Loucy (cell line): ENCODE data around the gene FRRS1L.
A peak's percentile ranks its signal among the peaks of the same experiment; 100 is the strongest.
"Not testable (repeated sequence)": the region's sequence is repeated elsewhere in the genome, so short reads cannot be mapped to it uniquely, and the experiment has no call there.

Source experiments
- H2AFZ ChIP-seq: fragments of 200-600 bp; sonication (generic); 2 replicates; pipeline ENCODE4 v1.6.0; 2016; ENCODE audit warnings: antibody characterized with exemption, mild to moderate bottlenecking, low read length, moderate library complexity
- H3F3A ChIP-seq: fragments of 200-600 bp; 2 replicates; pipeline ENCODE4 v1.6.0; 2016; ENCODE audit warnings: antibody characterized with exemption, low read depth, mild to moderate bottlenecking
- H3K27me3 ChIP-seq: fragments of 200-600 bp; sonication (generic); 2 replicates; pipeline ENCODE4 v1.6.1; 2014; ENCODE audit warnings: low read length, mild to moderate bottlenecking; ENCODE audit not compliant: insufficient read depth, poor library complexity, severe bottlenecking
- H3K36me3 ChIP-seq: fragments of 200-600 bp; sonication (generic); 2 replicates; pipeline ENCODE4 v1.6.1; 2016; ENCODE audit warnings: low read length; ENCODE audit not compliant: insufficient read depth
- H3K4me1 ChIP-seq: fragments of 200-600 bp; sonication (generic); 2 replicates; pipeline ENCODE4 v1.5.1; 2014; ENCODE audit warnings: low read length, mild to moderate bottlenecking; ENCODE audit not compliant: insufficient read depth, poor library complexity, severe bottlenecking
- H3K4me2 ChIP-seq: fragments of 200-600 bp; sonication (generic); 2 replicates; pipeline ENCODE4 v1.6.0; 2014; ENCODE audit warnings: antibody characterized with exemption, low read length, low read depth, mild to moderate bottlenecking; ENCODE audit not compliant: poor library complexity, severe bottlenecking
- H3K4me3 ChIP-seq: fragments of 200-600 bp; sonication (generic); 2 replicates; pipeline ENCODE4 v1.5.1; 2014; ENCODE audit warnings: low read length, mild to moderate bottlenecking, mixed read lengths; ENCODE audit not compliant: poor library complexity, severe bottlenecking
- H3K79me2 ChIP-seq: fragments of 200-600 bp; sonication (generic); 2 replicates; pipeline ENCODE4 v1.6.1; 2014; ENCODE audit warnings: low read length; ENCODE audit not compliant: insufficient read depth
- H3K9ac ChIP-seq: fragments of 200-600 bp; sonication (generic); 2 replicates; pipeline ENCODE4 v1.6.0; 2014; ENCODE audit warnings: mild to moderate bottlenecking, low read depth, low read length, moderate library complexity; ENCODE audit not compliant: poor library complexity, severe bottlenecking
- H3K9me2 ChIP-seq: fragments of 200-600 bp; sonication (generic); replicated peaks from 2 replicates; pipeline ENCODE4 v1.6.1; 2016; ENCODE audit warnings: low read depth, low read length, mixed read lengths
- H3K9me3 ChIP-seq: fragments of 200-600 bp; sonication (generic); 2 replicates; pipeline ENCODE4 v1.6.1; 2014; ENCODE audit warnings: mild to moderate bottlenecking, antibody characterized with exemption, low read length, low read depth; ENCODE audit not compliant: insufficient read depth
- H4K20me1 ChIP-seq: fragments of 200-600 bp; sonication (generic); 2 replicates; pipeline ENCODE4 v1.6.0; 2014; ENCODE audit warnings: antibody characterized with exemption, low read length, mild to moderate bottlenecking; ENCODE audit not compliant: insufficient read depth, poor library complexity, severe bottlenecking
- EZH2phosphoT487 ChIP-seq: fragments of 200-600 bp; IDR thresholded peaks from 2 replicates; pipeline ENCODE4 v1.6.1; 2018; ENCODE audit warnings: antibody characterized with exemption, mild to moderate bottlenecking, moderate library complexity, borderline replicate concordance
- TF ChIP-seq, protein P1 (sequence below): fragments of 200-600 bp; sonication (generic); conservative IDR thresholded peaks from 2 replicates; pipeline ENCODE4 v1.5.1; 2014; ENCODE audit warnings: mild to moderate bottlenecking, antibody characterized with exemption, low read length

Gene FRRS1L

DNA sequence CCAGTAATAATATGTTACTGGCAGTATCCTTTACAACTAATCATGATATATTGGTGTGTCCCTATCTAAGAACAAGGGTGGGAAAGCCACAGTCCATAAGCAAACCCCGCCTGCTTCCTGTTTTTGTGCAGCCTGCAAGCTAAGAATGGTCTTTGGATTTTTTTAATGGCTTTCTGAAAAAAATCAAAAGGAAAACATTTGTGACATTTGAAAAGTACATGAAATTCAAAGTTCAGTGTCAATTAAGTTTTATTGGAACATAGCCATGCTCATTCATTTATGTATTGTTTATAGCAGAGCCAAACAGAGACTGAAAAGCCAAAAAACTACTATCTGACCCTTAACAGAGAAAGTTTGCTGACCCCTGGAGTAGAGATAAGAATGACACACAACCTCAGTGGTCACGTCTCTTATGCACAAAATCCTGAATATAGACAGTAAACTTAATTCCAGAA is 34.5 kb downstream of the FRRS1L start:
- TF ChIP-seq EZH2phosphoT487, result no peak

DNA sequence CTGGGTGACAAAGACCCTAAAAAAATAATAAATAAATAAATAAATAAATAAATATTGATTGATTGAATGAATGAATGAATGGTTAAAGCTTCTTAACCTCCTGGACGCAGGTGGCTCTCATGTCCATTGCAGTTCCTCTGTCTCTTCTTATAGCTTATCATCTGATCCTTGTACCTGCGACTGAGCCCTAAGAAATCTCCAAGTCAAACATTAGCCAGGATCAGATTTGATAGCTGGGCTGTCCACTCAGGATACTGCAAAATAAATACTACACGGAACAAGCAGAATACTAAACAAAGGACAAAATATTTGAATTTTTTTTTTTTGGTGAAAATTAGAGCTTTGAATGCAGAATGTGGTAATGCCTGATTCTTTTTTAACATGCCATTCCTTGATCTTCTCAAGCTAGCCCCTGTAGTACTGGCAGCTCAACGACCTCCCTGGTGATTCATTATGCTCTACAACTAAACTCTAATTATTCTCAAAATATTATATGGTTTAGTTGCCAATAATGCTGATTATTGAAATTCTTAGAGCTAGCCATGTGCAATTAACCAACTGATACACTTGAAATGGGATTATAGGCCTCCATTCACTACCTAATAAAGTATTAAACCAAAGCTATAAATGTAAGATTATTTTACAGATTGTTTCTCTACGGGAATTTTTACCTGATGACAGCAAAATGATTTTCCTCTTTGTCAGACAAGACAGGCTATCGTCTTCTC is 37.4 kb downstream of the FRRS1L start:
- Histone ChIP-seq H3K36me3 (no peaks in the 10 kb centered on the region), H3K27me3 (no peaks in the 10 kb centered on the region)

More for the DNA sequence above, 34.5 kb downstream of the FRRS1L start:
- Histone ChIP-seq H3K4me1 (no peaks in the 10 kb centered on the region), H3K4me3 (no peak overlapping the region), H3F3A (no peaks in the 10 kb centered on the region), H3K4me2 (no peak overlapping the region), H2AFZ (no peak overlapping the region), H3K27me3 (no peaks in the 10 kb centered on the region), H4K20me1 (no peaks in the 10 kb centered on the region), H3K79me2 (no peaks in the 10 kb centered on the region), H3K9me2 (no peaks in the 10 kb centered on the region), H3K9me3 (no peaks in the 10 kb centered on the region), H3K36me3 (no peaks in the 10 kb centered on the region), H3K9ac (no peak overlapping the region)

DNA sequence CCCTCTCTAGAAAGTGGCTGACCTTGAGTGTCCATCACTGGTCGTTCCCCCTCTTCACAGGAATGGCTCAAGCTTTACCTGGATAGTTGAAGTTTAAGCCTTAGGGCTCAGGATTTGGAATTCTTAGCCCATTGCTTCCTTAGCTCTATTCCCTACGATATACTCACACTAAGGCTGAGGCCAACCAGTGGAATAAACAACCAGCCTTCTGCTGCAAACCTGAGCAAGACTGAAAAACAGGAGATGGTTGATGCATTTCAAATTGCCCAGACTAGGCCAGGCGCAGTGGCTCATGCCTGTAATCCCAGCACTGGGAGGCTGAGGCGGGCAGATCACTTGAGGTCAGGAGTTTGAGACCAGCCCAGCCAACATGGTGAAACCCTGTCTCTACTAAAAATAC is 40.4 kb downstream of the FRRS1L start:
- not testable (repeated sequence) for H3K9me3 ChIP-seq

More for the DNA sequence above, 37.4 kb downstream of the FRRS1L start:
- no peaks in the 10 kb centered on the region for H3K4me1 ChIP-seq
- H3K4me2 ChIP-seq, result no peak overlapping the region
- no peaks in the 10 kb centered on the region for H4K20me1 ChIP-seq
- H3K9me3 ChIP-seq, result no peaks in the 10 kb centered on the region
- no peak overlapping the region for H3K4me3 ChIP-seq
- TF ChIP-seq, protein P1, sequence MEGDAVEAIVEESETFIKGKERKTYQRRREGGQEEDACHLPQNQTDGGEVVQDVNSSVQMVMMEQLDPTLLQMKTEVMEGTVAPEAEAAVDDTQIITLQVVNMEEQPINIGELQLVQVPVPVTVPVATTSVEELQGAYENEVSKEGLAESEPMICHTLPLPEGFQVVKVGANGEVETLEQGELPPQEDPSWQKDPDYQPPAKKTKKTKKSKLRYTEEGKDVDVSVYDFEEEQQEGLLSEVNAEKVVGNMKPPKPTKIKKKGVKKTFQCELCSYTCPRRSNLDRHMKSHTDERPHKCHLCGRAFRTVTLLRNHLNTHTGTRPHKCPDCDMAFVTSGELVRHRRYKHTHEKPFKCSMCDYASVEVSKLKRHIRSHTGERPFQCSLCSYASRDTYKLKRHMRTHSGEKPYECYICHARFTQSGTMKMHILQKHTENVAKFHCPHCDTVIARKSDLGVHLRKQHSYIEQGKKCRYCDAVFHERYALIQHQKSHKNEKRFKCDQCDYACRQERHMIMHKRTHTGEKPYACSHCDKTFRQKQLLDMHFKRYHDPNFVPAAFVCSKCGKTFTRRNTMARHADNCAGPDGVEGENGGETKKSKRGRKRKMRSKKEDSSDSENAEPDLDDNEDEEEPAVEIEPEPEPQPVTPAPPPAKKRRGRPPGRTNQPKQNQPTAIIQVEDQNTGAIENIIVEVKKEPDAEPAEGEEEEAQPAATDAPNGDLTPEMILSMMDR, result no peak
- TF ChIP-seq EZH2phosphoT487, result no peak
- no peak overlapping the region for H2AFZ ChIP-seq
- no peak overlapping the region for H3K9ac ChIP-seq
- H3K9me2 ChIP-seq, result no peaks in the 10 kb centered on the region
- no peaks in the 10 kb centered on the region for H3F3A ChIP-seq
- H3K79me2 ChIP-seq, result no peaks in the 10 kb centered on the region

DNA sequence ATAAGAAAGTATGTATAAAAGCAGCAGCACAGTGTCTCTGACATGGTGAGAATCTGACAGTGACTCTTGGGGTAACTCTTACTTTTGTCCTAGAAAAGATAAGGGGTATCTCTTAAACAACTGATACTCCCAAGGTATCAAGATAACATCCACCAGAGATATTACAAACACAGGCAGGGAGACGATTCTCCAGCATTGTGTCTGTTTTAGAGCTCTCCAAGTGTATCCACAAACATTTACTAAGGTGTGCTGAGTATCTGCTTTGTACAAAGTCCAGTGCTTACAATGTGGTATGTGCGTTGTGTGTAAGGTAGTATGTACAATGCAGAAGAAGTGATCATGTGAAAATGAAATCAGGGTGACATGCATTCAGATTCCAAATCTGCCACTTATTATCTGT is 42.9 kb downstream of the FRRS1L start:
- Histone ChIP-seq H3K27me3 (no peaks in the 10 kb centered on the region), H3K36me3 (no peaks in the 10 kb centered on the region), H3K4me1 (peaks cover 7% of the 10 kb centered on the region), H3K9ac (no peak overlapping the region), H3K9me3 (no peaks in the 10 kb centered on the region), H3K79me2 (peaks cover 6% of the 10 kb centered on the region), H3K4me2 (no peak overlapping the region), H3K9me2 (no peaks in the 10 kb centered on the region), H4K20me1 (peaks cover 4% of the 10 kb centered on the region), H3K4me3 (no peak overlapping the region), H2AFZ (0 out of 2 replicates have a peak overlapping the region, but pooled peaks have one; percentile 7), H3F3A (no peaks in the 10 kb centered on the region)
- TF ChIP-seq EZH2phosphoT487, result no peak
- TF ChIP-seq, protein P1, result no peak

More for the DNA sequence above, 40.4 kb downstream of the FRRS1L start:
- not testable (repeated sequence) for H2AFZ ChIP-seq, H3F3A ChIP-seq, H3K4me1 ChIP-seq, H3K27me3 ChIP-seq, H3K9ac ChIP-seq, H3K4me2 ChIP-seq, H3K9me2 ChIP-seq, H3K4me3 ChIP-seq, H3K79me2 ChIP-seq, H3K36me3 ChIP-seq, H4K20me1 ChIP-seq
